HCT116 (cell line): Measurements from ENCODE around the gene RAPGEF6.

Experiments used
- EZH2phosphoT487 ChIP-seq: fragments of 200-600 bp; IDR thresholded peaks from 2 replicates; pipeline ENCODE4 v1.6.1; 2018; ENCODE audit warnings: antibody characterized with exemption, borderline replicate concordance
- YY1 ChIP-seq: IDR thresholded peaks from 2 replicates; pipeline ENCODE4 v1.6.1; 2011; ENCODE audit warnings: low read length, low read depth, moderate library complexity, mild to moderate bottlenecking; ENCODE audit not compliant: insufficient replicate concordance; ENCODE audit errors: extremely low read depth
- TF ChIP-seq, protein P1 (sequence below), 3 experiments: fragments of 200-600 bp in 1 of 3; sonication (generic) in 1 of 3; IDR thresholded peaks in 2 of 3; conservative IDR thresholded peaks in 1 of 3; 2 replicates each; pipeline ENCODE4 v1.5.1; 2012 to 2017; ENCODE audit warnings: low read depth in 2 of 3, low read length in 2 of 3, antibody characterized with exemption in 1 of 3, borderline replicate concordance in 1 of 3, control low read depth in 1 of 3, mild to moderate bottlenecking in 1 of 3, mixed read lengths in 1 of 3, mixed run types in 1 of 3, moderate library complexity in 1 of 3; ENCODE audit not compliant: insufficient read depth in 1 of 3

DNA sequence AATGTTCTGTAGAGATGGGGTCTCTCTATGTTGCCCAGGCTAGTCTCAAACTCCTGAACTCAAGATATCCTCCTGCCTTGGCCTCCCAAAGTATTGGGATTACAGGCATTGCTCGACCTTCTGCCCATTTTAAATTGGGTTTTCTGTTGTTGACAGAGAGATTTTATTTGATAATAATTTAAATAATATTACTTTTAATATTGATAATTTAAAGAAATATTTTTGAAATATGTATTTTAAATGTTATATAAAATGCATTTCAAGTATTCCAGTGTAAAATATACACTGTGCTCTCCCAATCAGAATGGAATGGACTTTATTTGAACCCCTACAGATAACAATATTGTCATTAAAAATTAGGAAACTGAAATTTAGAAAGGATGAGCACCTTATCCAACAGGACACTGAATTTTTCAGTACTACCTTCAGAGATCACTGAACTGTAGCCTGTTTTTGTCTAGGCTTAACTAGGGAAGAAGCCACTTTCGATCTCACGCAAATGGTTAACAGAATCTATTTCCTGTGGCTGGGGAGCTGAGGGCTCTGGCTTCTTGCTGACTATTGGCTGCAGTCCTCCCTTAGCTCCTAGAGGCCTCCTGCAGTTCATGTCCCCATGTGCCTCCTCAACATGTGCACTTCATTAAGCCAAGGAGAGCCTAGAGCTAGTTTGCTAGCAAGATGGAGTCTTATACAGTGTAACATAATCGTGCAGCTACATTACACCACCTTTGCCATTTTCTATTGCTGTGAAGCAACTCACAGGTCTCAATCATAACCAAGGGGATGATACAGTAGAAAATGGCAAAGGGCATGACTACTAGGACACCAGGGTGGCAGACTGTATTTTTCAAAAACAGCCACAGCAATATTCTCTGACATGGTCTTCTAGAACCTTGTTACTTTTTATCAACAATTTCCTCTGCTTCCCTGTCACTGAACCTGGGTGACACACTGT lies 221.1 kb downstream of the RAPGEF6 start:
- no peak for TF ChIP-seq EZH2phosphoT487
- TF ChIP-seq, protein P1, sequence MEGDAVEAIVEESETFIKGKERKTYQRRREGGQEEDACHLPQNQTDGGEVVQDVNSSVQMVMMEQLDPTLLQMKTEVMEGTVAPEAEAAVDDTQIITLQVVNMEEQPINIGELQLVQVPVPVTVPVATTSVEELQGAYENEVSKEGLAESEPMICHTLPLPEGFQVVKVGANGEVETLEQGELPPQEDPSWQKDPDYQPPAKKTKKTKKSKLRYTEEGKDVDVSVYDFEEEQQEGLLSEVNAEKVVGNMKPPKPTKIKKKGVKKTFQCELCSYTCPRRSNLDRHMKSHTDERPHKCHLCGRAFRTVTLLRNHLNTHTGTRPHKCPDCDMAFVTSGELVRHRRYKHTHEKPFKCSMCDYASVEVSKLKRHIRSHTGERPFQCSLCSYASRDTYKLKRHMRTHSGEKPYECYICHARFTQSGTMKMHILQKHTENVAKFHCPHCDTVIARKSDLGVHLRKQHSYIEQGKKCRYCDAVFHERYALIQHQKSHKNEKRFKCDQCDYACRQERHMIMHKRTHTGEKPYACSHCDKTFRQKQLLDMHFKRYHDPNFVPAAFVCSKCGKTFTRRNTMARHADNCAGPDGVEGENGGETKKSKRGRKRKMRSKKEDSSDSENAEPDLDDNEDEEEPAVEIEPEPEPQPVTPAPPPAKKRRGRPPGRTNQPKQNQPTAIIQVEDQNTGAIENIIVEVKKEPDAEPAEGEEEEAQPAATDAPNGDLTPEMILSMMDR (IDR thresholded peaks at IDR 0.05 in 2 of 3, conservative IDR thresholded peaks at IDR 0.05 in 1 of 3; ENCODE audit: borderline replicate concordance in 1 of 3, insufficient read depth in 1 of 3, low read depth in 2 of 3, low read length in 2 of 3), result no peak
- TF ChIP-seq YY1, result no peak
